GM11168 (cell line): ENCODE measurements around the gene KDM4B.

Experiments
- in situ Hi-C: fragments of 300-500 bp; cut with MboI; formaldehyde crosslinking; loops from one replicate; pipeline ENCODE4 v1.12.0; 2022; ENCODE audit warnings: low sequenced_read_pairs; ENCODE audit not compliant: unreplicated experiment

Gene KDM4B

GRCh38 chr19:5113633-5114586, 145.0 kb downstream of the KDM4B start:
- in situ Hi-C loops, result no loop called here

DNA sequence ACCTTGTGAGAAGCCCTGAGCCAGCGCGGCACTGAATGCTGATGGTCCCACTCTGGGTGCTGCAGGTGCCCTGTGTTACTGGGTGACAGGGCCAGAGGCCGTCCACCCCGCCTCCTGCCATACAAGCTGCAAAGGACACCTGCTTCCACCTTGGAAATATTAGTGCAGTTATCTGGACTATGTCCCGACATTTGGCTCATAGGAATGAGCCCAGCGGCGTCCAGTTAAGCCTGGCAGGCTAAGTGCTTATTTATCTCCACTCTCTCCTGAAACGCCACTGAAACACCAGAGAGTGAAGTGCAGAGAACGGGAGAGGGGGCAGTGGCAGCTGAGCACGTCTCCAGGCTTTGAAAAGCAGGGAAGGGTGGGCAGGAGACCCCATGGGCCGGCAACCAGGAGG, 145.8 kb downstream of the KDM4B start:
- in situ Hi-C loops, result no loop called here

- in situ Hi-C loops, result no loop called here
Measured at GRCh38 chr19:5115351-5115750, 146.4 kb downstream of the KDM4B start.

DNA sequence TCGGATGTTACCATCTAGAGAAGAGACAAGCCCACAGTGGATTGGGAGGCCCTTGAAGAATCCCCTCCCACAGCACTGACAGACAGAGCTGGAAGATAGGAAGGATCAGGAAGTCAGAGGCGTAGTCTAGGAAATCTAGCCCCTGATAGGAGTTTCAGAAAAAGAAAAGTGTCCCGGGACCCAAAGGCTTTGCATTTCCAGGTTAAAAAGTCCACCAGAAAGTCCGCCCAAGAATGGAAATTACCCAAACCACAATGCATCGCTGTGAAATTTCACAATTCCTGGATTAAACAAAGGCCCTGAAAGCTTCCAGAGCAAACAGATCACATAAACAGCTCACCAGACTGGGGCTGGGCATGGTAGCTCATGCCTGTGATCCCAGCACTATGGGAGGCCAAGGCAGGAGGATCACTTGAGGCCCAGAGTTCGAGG, 146.9 kb downstream of the KDM4B start:
- in situ Hi-C loops, result no loop called here

DNA sequence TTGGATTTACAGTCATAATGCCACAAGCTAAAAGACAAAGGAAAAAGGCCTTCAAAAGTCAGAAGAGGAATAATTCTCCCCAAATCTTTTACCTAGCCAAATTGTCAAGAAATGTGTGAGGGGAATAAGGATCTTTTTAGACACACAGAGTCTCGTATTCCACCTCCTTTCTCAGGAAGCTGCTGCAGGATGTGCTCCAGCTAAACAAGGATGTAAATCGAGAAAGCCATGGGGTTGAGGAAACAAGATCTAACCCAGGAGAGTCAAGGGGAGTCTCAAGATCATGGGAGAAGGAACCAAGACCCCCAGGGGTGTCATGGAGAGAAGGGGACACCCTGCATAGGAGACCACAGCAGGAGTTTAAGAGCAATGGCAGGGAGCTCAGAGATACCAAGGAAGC, 147.4 kb downstream of the KDM4B start:
- in situ Hi-C loops, result no loop called here

GRCh38 chr19:5117421-5117820, 148.5 kb downstream of the KDM4B start:
- in situ Hi-C loops, result no loop called here

- in situ Hi-C loops, result no loop called here
Measured at GRCh38 chr19:5118026-5118425, 149.1 kb downstream of the KDM4B start.

GRCh38 chr19:5119297-5119998, 150.5 kb downstream of the KDM4B start:
- in situ Hi-C loops, result no loop called here

DNA sequence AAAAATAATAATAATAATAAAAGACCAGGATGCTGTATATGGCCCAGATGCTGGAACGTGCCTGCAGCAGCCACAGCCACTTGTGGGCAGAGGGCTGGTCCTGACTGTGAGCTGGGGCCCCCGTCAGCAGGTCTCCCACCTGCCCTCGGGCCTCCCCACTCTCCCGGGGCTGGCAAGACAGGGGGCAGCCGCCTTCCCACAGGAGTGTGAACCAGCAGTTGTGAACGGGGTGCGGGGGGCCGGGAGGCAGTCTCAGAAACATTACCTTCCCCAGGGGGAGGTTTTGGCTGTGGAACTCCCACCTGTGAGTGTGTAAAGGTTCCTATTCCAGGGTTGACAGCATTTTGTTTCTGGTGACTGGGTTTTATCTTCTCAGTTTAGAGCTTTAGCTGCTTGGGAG, 151.4 kb downstream of the KDM4B start:
- in situ Hi-C loops, result no loop called here

GRCh38 chr19:5120833-5121232, 151.9 kb downstream of the KDM4B start:
- in situ Hi-C loops, result no loop called here

- in situ Hi-C loops, result no loop called here
Measured at GRCh38 chr19:5121266-5122120, 152.6 kb downstream of the KDM4B start.

DNA sequence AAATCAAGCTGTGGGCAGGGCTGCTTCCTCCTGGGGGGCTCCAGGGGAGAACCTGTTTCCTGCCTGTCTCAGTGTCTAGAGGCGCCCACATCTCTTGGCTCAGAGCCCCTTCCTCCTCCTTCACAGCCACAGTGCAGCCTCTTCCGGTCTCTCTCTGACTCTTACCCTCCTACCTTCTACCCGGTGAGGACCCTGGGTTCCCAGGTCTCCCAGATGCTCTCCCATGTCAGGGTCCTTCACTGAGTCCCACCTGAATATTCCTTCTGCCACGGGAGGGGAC, 153.1 kb downstream of the KDM4B start:
- in situ Hi-C loops, result no loop called here

DNA sequence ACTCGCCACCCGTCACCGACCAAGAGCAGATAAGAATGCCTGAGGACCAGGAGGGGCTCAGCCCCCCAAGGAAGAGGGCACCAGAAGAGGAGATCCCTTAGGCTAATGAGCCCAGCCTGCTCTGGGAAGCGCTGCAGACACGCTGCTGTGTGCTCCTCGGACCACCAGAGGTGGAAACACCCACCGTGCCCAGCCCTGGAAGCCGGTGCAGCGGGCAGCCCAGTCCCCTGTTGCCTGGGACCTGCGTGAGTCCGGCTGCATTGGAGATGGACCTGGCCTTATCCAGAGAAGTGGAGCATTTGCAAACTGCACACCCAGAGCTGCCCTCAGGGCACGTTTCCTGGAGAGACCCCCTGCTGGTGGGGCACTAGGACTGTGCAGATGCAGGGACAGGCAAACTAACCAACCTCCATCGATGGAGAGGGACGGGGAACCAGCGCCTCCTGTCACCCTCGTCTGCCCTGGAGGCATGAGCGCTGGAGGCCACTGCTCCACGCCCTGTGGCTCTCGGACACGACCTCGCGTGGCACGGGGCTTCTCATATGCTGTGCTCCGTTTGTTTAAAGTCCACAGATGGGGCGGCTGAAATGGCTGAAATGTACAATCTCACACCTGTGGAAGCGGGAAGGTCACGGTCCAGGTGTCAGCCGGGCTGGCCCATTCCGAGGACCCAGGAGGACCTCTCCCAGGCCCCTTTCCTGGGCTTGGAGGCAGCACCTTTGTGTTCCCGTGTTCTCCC, 153.9 kb downstream of the KDM4B start:
- in situ Hi-C loops, result no loop called here

DNA sequence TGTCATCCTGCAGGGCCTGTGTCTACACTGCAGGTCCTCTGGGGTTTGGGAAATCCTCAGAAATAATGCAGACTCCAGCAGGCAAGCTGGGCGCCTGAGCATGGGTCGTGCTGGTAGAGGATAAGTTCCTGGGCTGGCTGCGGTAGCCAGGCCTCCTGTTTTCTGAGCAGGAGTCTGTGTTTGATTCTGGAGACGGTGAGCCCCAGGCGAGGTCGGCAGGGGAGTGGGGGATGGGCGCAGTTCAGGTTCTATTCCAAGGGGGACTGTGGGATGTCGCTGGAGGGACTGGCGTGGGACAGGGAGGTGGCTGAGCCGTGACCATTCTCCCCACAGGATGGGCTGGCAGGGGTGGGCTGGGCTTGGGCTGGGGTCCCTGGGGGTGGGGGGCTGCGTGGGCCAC, 154.7 kb downstream of the KDM4B start:
- in situ Hi-C loops, result no loop called here

DNA sequence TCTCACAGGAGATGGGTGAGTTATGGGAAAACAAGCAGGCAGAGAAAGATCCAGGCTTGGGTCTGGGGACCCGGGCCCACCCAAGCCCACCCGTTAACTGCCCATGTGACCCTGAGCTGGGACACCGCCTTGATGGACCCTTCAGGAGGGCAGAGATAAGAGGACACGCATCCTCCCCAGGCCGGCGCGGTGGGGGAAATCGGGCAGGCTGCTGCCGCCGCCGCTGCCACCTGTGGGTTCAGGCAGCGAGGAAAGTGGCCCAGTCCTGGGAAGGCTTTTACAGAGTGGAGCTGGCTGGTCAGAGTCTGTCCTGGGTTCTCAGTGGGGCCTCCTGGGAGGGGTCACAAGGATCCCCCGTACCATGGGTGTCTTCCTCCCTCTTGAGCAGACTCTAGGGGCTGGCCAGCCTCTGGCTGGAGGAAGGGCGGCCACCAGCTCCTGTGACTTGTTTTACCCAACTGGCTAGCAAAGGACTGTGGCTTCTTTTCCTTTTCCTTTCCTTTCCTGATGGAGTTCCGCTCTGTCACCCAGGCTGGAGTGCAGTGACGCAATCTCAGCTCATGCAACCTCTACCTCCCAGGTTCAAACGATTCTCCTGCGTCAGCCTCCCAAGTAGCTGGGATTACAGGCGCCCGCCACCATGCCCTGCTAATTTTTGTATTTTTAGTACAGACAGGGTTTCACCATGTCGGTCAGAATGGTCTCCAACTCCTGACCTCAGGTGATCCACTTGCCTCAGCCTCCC, 155.4 kb downstream of the KDM4B start:
- in situ Hi-C loops, result no loop called here

GRCh38 chr19:5125376-5125775, 156.5 kb downstream of the KDM4B start:
- in situ Hi-C loops, result no loop called here

DNA sequence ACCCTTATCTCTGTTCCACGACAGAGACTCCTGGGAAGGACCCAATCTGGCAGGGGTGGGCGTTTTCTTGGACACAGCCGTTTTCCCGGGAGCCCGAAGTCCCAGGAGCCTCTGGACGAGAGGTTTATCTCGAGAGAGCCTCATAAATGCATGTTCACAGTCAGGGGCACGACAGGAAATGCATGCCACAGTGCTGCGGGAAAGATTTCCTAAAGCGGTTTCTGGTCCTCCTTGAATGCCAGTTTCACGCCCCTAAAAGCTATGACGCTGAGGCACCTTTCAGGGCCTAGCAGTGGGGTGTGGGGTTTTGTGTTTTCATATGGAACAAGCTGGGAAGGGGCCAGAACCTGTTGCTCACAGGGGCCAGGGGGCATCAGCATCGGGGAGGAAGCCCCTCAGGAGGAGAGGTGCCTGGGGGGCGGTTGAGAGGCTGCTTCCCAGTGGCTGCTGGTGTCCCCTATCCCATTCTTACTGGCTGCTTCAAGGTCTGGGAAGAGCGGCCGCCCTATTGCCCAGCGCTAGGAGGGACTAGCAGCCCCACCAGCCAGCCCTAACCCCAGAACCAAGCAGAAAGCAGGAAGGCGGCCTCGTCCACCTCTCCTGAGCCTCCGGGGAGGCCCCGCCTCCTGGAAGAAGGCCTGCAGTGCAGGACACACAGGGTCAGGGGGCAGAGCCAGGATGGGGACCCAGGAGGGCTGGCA, 157.0 kb downstream of the KDM4B start:
- in situ Hi-C loops, result no loop called here

- in situ Hi-C loops, result no loop called here
Measured at GRCh38 chr19:5126498-5127223, 157.7 kb downstream of the KDM4B start.
